Measurements from ENCODE around the gene CHFR.
"Not testable (repeated sequence)": the region's sequence is repeated elsewhere in the genome, so short reads cannot be mapped to it uniquely, and the experiment has no call there.

The CHFR gene

DNA sequence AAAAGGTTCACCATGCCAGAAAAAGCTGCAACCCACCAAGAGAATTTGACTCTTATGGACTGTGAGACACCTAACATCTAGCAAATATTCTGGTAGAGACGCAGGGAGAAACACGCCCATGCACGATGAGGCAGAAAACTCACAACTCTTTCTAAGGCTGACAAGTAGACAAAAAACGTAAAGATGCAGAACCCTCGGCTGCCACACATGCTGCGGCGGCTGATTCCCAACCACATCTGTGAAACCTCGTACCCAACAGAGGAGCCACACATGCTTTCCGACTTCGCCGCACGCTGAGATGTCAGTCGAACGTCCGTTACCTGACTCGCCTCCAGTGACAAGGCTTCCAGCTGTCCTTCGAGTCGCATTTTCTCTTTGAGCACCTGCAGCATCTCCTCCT lies 80.5 kb downstream of the CHFR start:
- no peak for DNase-seq

DNA sequence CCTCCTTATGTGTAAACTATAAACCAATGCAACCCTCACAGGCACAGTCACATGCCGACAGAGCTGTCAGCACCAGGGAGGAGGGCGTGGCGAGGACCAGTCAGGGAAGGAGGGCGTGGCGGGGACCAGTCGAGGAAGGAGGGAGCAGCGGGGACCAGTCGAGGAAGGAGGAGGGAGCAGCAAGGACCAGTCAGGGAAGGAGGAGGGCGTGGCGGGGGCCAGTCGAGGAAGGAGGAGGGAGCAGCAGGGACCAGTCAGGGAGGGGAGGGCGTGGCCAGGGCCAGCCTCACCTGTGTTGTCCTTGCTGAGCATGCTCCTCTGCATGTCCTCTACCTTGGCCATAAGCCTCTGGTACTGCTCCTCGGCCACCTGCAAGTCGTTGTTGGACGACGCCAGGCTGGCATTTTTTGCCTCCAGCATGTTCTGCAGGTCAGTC lies 83.0 kb downstream of the CHFR start:
- DNase-seq: no peak

DNA sequence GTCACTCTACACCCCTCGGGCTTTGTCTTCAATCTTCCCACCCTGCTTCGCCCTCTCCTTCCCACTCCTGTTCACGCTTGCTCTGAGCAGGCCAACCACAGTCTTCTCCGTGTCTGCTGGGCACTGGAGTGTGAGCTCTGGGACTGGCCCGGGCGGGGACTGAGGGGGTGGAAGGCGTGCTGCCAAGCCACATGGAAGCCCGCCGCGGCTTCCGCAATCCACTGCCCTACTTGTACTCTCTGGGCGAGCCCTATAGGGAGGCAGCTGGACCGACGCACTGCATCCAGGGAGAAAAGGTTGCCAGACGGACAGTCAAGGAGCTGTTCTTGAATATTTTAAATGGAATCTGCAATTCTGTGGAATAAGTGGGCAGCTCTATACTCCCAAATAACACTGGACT lies 83.5 kb downstream of the CHFR start:
- no peak for DNase-seq

DNA sequence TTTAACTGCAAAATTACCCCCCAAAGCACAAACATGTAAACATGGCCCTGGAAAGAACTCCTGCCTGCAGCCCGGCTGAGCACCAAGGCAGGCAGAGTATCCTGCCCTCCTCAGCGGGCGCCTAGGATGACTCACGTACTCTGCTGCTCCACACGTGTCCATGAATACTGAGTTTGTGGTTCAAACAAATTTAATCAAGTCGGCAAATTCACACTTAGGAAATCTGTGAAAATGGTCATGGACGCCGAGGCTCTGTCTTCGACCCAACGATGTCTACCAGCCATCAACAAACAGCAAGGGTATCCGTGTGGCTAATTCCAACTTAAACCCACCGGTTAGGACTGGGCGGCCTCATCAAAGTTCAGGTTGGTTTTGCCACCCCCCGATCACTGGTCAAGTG lies 84.3 kb downstream of the CHFR start:
- DNase-seq: no peak

DNA sequence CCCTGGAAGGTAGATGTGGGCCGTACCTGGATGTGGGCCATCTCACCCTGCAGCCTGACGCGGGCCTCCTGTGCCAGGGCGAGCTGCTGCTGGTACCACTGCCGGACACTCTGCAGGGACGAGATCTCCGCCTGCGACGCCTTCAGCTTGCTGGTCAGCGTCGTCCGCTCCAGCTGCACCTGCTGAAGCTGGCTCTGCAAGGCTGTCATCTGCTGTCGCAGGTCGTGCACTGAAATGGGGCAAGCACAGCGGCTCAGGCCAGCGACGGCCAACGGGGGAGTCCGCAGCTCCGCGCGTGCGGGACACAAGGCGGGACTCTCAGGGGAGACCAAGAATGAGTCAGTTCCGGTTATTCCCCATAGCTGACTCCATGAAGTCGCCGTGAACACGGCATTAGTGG lies 85.7 kb downstream of the CHFR start:
- DNase-seq: no peak

DNA sequence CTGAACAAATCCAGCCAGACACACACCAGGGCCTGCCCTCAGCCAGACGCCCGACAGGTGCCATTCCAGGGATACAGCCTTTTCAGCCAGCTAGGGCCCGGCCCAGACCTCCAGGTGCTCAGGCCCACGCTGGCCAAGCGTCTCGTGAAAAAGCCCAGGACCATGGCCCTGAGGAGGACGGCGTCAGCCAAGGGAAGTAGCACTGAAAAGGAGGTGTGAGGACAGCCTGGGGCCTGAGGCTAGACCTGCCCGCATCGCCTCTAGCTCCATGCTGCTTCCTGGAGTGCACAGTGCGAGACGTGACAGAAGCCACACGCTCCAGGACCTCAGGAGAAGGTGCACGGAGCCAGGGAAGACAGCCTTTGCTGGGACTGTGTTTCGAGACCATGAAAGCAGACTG lies 88.6 kb downstream of the CHFR start:
- DNase-seq: no peak

DNA sequence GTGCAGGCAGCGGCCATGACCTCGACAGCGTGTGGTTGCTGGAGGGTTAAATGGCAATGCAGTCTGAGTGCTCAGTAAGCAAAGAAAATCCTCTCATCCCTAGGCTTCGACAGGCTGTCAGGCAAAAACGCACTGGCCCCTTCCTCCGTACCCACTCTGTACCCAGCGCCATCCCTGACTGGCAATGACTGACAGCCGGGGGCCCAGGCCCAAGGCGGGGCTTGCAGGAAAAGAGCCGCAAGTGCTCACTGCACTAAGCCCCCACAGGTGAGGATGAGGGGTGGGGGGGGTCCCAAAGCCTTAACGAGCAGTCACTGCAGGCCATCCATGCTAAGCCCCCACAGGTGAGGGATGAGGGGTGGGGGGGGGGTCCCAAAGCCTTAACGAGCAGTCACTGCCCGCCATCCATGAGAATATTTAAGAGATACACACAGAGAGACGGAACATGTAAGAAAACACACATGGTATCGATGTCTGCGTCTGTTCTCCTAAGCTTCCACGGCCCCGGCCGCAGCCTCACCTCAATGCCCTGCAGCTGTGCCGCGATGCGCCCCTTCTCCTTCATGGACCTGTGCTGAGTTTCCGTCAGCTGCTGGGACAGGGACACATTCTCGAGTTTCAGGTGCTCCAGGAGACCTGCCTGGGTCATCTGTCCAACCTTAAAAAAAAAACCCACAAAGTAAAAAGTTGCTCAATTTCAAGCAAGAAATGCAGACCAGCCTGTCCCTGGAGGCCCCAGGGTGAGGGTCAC lies 89.4 kb downstream of the CHFR start:
- DNase-seq: no peak

DNA sequence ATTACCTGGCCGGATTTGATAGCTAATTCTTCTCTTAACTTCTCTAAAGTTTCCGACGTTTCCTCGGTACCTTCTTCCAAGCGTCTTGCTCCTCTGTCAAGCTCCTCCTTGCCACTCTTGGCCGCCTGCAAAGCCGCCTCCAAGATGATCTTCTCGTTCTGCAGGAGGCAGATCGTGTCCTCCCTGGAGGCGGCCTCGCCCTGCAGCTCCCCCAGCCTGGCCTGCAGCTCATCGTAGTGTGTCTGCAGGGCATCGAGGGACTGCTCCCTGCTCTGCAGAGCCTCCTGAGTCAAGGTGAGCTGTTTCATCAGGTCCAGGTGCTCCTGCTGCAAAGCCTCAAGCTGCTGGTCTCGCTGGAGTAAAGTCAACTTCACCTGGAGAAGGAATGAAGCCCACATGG lies 91.6 kb downstream of the CHFR start:
- no peak for DNase-seq

DNA sequence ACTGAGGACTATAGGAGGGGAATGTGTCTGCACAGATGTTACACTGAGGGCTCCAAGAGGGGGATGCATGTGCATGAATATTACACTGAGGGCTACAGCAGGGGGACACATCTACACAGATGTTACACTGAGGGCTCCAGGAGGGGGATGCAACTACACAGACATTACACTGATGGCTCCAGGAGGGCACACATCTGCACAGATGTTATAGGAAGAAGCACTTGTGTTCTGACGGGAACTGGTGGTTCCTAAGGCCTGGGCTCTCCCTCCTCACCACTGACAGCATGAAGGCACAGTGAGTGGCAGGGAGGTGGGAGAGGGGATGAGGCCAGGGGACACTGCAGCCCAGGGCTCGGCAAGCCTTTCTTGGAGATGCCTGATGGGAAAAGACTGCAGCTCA lies 95.5 kb downstream of the CHFR start:
- DNase-seq: not testable (repeated sequence)

DNA sequence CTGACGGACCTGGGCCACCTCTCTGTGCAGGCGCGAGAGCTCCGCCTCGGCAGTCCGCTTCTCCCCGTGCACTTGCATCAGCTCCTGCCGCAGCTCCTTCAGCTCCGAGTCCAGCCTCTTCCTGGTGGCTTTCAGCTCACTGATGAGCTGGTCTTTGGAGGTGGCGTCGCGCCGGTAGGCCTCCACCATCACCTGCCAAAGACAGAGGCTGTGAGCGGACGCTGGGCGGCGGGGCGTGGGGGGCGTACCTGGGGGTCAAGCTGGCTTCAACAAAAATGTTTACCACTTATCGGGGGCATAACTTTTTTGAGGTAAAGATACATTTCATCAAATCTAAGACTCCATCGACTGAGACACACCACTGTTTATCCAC lies 98.3 kb downstream of the CHFR start:
- no peak for DNase-seq

DNA sequence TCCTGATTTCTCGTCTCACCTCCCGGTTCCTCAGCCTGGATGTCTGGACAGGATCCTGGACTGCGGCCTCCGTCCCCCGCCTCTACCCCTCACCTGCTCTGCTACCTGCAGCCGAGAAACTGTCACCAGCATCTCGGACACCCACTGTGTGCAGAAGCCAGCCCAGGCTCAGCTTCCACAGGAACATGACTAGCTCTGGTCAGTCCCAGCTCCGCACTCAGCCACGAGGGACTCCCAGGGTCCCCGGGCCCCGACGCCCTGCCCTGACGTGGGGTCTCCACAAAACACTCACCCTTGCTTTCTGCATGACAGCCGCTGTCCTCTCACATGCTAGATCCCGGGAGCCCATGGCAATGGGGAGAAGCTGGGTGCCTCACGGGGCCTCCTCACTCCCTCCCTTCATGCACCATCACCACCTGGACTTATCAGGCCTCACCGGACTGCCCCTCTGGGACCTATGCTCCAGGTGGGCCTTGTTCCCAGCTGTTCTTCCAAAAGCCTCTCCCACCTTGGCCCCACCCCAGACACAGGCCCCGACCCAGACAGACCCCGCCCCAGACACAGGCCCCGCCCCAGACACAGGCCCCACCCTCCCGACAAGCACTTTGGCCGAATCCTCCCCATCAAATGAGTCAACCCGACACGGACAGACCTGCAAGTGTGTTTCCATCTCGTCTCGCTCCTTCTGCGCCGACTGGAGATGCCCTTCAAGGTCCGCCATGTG lies 98.9 kb downstream of the CHFR start:
- DNase-seq: no peak

DNA sequence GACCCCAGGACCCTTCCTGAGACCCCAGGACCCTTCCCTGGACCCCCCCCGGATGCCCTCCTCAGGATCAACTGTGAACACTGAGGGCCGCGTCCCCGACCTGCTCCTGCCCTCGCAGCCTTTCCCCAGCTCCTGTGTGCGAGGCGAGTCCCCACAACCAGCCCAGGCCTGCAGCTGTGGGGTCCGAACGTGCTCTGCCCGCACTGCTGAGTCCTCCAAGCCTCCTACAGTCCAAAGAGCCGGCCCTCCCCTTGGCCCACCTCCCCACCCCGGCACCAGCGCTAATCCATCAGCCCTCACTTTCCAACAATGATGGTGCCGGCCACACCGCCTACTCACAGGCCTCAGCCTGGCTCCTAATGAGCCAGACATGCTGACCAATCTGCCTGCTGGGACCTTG lies 99.5 kb downstream of the CHFR start:
- DNase-seq: no peak

DNA sequence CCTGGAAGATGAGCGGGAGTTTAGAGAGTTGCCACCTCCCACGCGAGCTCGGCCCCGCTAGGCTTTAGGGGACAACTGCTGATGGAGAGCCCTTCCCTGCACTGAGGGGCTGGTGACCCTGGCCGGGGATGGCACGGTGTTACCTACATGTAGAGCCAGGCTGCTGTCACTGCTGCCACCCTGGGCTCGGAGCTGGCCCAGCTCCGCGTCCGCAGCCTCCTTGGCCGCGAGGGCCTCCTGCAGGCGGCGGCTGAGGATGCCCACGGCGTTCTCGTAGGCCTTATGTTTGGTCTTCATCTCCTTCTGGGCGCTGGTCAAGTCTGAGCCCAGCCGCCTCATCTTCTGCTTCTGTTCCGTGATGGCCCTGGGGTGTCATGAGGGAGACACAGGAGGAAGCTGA lies 101.2 kb downstream of the CHFR start:
- DNase-seq: no peak

DNA sequence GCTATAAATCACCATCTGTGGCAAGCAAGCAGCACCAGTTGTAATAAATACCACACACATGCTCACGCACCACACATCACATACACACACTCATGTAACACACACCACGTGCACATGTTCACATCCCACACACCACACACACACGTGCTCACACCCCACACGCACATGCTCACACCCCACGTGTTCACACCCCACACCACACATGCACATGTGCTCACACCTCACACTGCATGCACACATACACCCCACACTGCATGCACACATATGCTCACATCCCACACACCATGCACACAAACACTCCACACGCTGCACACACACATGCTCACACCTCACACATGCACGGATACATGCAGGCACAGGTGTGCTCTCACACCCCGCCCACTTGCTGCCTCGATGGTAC lies 102.8 kb downstream of the CHFR start:
- DNase-seq: no peak

DNA sequence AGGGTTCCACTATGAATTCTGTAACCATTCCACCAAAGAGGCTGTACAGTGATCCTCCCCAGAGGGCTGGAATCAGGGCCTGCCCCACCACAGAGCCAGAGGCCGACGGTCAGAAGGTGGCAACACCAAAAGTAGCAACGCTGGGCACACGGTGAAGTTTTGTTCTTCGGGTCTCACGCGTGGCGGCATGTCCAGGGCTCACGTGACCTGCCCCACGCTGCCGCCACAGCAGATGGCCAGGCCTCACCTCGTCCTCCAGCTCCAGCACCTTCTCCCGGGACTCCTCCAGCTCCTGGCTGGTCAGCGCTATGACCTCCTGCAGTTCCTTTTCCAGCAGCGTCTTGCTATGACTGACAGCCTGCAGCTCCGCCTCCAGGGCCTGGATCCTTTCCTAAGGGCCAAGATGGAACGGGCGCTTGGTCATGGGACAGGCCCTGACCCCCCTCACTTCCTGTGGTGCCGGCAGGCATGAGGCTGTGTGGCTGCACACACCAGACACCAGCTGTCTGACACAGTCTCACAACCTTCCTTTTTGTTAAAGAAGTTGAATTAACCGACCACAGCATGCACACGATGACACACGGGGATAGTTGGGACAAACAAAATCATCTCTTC lies 103.4 kb downstream of the CHFR start:
- no peak for DNase-seq
